Measurements from ENCODE around the gene TXNDC11. TPM values are rescaled to one million over a fixed set of nuclear protein-coding genes. Genes with fewer than 3 reads are reported as not detected.

Gene TXNDC11
- total and polyA plus RNA-seq, 10 of the 15 experiments (the other 5 are each of a cell fraction or from before 2014, with no cell fraction given): 1.7 to 86.7 (median 54.4) TPM

DNA sequence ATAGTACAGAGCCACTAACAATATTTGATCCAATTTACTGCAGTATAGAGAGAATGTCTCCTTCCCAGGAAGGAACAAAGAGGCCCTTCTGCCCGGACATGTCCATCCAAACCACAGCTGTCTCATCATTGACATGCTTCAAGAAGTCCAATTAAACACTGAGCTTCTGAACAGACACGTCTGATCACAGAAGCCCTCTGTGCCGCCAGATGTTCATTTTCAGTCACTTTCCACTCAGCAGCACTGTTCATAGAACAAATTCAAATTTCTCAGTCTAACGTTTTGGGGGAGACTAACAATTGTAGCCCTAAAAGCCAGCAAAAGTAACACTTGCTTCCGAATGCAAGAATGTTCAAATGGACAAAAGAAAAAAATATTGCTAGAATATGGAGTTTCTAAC lies 39.1 kb upstream of the TXNDC11 start (continued):
- TF ChIP-seq, protein P1, sequence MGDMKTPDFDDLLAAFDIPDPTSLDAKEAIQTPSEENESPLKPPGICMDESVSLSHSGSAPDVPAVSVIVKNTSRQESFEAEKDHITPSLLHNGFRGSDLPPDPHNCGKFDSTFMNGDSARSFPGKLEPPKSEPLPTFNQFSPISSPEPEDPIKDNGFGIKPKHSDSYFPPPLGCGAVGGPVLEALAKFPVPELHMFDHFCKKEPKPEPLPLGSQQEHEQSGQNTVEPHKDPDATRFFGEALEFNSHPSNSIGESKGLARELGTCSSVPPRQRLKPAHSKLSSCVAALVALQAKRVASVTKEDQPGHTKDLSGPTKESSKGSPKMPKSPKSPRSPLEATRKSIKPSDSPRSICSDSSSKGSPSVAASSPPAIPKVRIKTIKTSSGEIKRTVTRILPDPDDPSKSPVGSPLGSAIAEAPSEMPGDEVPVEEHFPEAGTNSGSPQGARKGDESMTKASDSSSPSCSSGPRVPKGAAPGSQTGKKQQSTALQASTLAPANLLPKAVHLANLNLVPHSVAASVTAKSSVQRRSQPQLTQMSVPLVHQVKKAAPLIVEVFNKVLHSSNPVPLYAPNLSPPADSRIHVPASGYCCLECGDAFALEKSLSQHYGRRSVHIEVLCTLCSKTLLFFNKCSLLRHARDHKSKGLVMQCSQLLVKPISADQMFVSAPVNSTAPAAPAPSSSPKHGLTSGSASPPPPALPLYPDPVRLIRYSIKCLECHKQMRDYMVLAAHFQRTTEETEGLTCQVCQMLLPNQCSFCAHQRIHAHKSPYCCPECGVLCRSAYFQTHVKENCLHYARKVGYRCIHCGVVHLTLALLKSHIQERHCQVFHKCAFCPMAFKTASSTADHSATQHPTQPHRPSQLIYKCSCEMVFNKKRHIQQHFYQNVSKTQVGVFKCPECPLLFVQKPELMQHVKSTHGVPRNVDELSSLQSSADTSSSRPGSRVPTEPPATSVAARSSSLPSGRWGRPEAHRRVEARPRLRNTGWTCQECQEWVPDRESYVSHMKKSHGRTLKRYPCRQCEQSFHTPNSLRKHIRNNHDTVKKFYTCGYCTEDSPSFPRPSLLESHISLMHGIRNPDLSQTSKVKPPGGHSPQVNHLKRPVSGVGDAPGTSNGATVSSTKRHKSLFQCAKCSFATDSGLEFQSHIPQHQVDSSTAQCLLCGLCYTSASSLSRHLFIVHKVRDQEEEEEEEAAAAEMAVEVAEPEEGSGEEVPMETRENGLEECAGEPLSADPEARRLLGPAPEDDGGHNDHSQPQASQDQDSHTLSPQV (IDR thresholded peaks at IDR 0.05): no peak
- TF ChIP-seq, protein P2, sequence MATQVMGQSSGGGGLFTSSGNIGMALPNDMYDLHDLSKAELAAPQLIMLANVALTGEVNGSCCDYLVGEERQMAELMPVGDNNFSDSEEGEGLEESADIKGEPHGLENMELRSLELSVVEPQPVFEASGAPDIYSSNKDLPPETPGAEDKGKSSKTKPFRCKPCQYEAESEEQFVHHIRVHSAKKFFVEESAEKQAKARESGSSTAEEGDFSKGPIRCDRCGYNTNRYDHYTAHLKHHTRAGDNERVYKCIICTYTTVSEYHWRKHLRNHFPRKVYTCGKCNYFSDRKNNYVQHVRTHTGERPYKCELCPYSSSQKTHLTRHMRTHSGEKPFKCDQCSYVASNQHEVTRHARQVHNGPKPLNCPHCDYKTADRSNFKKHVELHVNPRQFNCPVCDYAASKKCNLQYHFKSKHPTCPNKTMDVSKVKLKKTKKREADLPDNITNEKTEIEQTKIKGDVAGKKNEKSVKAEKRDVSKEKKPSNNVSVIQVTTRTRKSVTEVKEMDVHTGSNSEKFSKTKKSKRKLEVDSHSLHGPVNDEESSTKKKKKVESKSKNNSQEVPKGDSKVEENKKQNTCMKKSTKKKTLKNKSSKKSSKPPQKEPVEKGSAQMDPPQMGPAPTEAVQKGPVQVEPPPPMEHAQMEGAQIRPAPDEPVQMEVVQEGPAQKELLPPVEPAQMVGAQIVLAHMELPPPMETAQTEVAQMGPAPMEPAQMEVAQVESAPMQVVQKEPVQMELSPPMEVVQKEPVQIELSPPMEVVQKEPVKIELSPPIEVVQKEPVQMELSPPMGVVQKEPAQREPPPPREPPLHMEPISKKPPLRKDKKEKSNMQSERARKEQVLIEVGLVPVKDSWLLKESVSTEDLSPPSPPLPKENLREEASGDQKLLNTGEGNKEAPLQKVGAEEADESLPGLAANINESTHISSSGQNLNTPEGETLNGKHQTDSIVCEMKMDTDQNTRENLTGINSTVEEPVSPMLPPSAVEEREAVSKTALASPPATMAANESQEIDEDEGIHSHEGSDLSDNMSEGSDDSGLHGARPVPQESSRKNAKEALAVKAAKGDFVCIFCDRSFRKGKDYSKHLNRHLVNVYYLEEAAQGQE (IDR thresholded peaks at IDR 0.05; ENCODE audit: low read depth, low read length): no peak
- TF ChIP-seq NR2C2 (IDR thresholded peaks at IDR 0.05; ENCODE audit: borderline replicate concordance, control insufficient read depth, insufficient read length, low read depth) (no peak), JUNB (IDR thresholded peaks at IDR 0.05) (no peak), SRF (IDR thresholded peaks at IDR 0.05; ENCODE audit: low read depth in 2 of 2, low read length in 2 of 2) (no peak), BACH1 (IDR thresholded peaks at IDR 0.05; ENCODE audit: borderline replicate concordance) (no peak; the same call in 1 of the 2 replicates), GATAD2B (conservative IDR thresholded peaks at IDR 0.05; ENCODE audit: low read depth) (no peak), PAX8 (IDR thresholded peaks at IDR 0.05) (no peak), ETV6 (conservative IDR thresholded peaks at IDR 0.05 in 1 of 2, IDR thresholded peaks at IDR 0.05 in 1 of 2; ENCODE audit: borderline replicate concordance in 1 of 2, low read depth in 1 of 2) (no peak), NFYA (IDR thresholded peaks at IDR 0.05; ENCODE audit: borderline replicate concordance, low read depth, low read length) (no peak), MEF2B (IDR thresholded peaks at IDR 0.05; ENCODE audit: partially characterized antibody, poor library complexity, severe bottlenecking) (no peak), LARP7 (IDR thresholded peaks at IDR 0.05) (no peak), PML (IDR thresholded peaks at IDR 0.05; ENCODE audit: low read length) (no peak; the same call in 1 of the 2 replicates), HCFC1 (IDR thresholded peaks at IDR 0.05; ENCODE audit: low read length) (no peak), KDM1A (IDR thresholded peaks at IDR 0.05; ENCODE audit: borderline replicate concordance) (no peak)
- TF ChIP-seq, protein P3, sequence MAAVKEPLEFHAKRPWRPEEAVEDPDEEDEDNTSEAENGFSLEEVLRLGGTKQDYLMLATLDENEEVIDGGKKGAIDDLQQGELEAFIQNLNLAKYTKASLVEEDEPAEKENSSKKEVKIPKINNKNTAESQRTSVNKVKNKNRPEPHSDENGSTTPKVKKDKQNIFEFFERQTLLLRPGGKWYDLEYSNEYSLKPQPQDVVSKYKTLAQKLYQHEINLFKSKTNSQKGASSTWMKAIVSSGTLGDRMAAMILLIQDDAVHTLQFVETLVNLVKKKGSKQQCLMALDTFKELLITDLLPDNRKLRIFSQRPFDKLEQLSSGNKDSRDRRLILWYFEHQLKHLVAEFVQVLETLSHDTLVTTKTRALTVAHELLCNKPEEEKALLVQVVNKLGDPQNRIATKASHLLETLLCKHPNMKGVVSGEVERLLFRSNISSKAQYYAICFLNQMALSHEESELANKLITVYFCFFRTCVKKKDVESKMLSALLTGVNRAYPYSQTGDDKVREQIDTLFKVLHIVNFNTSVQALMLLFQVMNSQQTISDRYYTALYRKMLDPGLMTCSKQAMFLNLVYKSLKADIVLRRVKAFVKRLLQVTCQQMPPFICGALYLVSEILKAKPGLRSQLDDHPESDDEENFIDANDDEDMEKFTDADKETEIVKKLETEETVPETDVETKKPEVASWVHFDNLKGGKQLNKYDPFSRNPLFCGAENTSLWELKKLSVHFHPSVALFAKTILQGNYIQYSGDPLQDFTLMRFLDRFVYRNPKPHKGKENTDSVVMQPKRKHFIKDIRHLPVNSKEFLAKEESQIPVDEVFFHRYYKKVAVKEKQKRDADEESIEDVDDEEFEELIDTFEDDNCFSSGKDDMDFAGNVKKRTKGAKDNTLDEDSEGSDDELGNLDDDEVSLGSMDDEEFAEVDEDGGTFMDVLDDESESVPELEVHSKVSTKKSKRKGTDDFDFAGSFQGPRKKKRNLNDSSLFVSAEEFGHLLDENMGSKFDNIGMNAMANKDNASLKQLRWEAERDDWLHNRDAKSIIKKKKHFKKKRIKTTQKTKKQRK (IDR thresholded peaks at IDR 0.05; ENCODE audit: low read depth, low read length): no peak
- TF ChIP-seq, protein P4, sequence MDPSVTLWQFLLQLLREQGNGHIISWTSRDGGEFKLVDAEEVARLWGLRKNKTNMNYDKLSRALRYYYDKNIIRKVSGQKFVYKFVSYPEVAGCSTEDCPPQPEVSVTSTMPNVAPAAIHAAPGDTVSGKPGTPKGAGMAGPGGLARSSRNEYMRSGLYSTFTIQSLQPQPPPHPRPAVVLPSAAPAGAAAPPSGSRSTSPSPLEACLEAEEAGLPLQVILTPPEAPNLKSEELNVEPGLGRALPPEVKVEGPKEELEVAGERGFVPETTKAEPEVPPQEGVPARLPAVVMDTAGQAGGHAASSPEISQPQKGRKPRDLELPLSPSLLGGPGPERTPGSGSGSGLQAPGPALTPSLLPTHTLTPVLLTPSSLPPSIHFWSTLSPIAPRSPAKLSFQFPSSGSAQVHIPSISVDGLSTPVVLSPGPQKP (IDR thresholded peaks at IDR 0.05; ENCODE audit: low read depth, low read length): no peak
